Measurements from ENCODE around the gene SHC4. TPM values are rescaled to one million over a fixed set of nuclear protein-coding genes. Genes with fewer than 3 reads are reported as not detected.
"Not testable (repeated sequence)": the region's sequence is repeated elsewhere in the genome, so short reads cannot be mapped to it uniquely, and the experiment has no call there.

SHC4 gene
- total RNA-seq, 6 donors from 2014 or later = under 0.01 to 0.59 (median 0.20) TPM; not detected in 2

GRCh38 chr15:48855501-48856440 lies 107.9 kb downstream of the SHC4 start:
- WGBS, 2 donors = 23 to 42% methylated on average over 6 of the region's 6 CpGs
- ATAC-seq (ENCODE audit: low FRiP score in 2 of 2) (peak; percentile 65 to 92), DNase-seq (no peak)
- H3K4me1 ChIP-seq = peaks cover 0 to 6% (median 0%) of the 10 kb centered on the region in 4 donors
- H3K36me3 ChIP-seq = no peaks in the 10 kb centered on the region
- no peaks in the 10 kb centered on the region for H3K27me3 ChIP-seq
- TF ChIP-seq POLR2A (IDR thresholded peaks at IDR 0.05) = no peak
- TF ChIP-seq EP300 (IDR thresholded peaks at IDR 0.05) = no peak
- no peak for TF ChIP-seq POLR2AphosphoS5 (IDR thresholded peaks at IDR 0.05)
- TF ChIP-seq CTCF (IDR thresholded peaks at IDR 0.05) = peak in 5 of 6 experiments; percentile 15 to 53 (median 41)
- no peaks in the 10 kb centered on the region for H3K9me3 ChIP-seq
- H3K27ac ChIP-seq = no peak overlapping the region
- H3K4me3 ChIP-seq = no peak overlapping the region

GRCh38 chr15:48854434-48854833 lies 109.3 kb downstream of the SHC4 start:
- WGBS, 2 donors = 95 to 98% methylated on average over 3 of the region's 3 CpGs

GRCh38 chr15:48851956-48852355 lies 111.8 kb downstream of the SHC4 start:
- Histone ChIP-seq H3K36me3 (no peaks in the 10 kb centered on the region), H3K9me3 (no peaks in the 10 kb centered on the region), H3K4me3 (no peak overlapping the region), H3K27me3 (no peaks in the 10 kb centered on the region), H3K27ac (no peak overlapping the region), H3K4me1 (peaks cover 0 to 6% (median 0%) of the 10 kb centered on the region in 4 donors)
- DNase-seq (no peak), ATAC-seq (ENCODE audit: low FRiP score in 2 of 2) (no peak)
- TF ChIP-seq POLR2AphosphoS5 (IDR thresholded peaks at IDR 0.05) (no peak), POLR2A (IDR thresholded peaks at IDR 0.05) (no peak), EP300 (IDR thresholded peaks at IDR 0.05) (no peak), CTCF (IDR thresholded peaks at IDR 0.05) (no peak)

More at GRCh38 chr15:48854434-48854833, 109.3 kb downstream of the SHC4 start:
- not testable (repeated sequence) for H3K9me3 ChIP-seq; H3K4me3 ChIP-seq; H3K27ac ChIP-seq; H3K27me3 ChIP-seq; H3K36me3 ChIP-seq; DNase-seq; H3K4me1 ChIP-seq; ATAC-seq (ENCODE audit: low FRiP score in 2 of 2)

- Histone ChIP-seq H3K4me1 (peaks cover 0 to 2% (median 0%) of the 10 kb centered on the region in 4 donors), H3K27ac (no peak overlapping the region), H3K36me3 (no peaks in the 10 kb centered on the region), H3K4me3 (no peak overlapping the region), H3K9me3 (no peaks in the 10 kb centered on the region), H3K27me3 (no peaks in the 10 kb centered on the region)
- no peak for TF ChIP-seq POLR2A (IDR thresholded peaks at IDR 0.05)
- TF ChIP-seq POLR2AphosphoS5 (IDR thresholded peaks at IDR 0.05) = no peak
- ATAC-seq (ENCODE audit: low FRiP score in 2 of 2) (no peak), DNase-seq (no peak)
- 81 to 89% methylated on average over 2 of the region's 2 CpGs for WGBS, 2 donors
These were observed 113.1 kb downstream of the SHC4 start for GRCh38 chr15:48850648-48851047.

- TF ChIP-seq EP300 (IDR thresholded peaks at IDR 0.05) = no peak
- TF ChIP-seq POLR2A (IDR thresholded peaks at IDR 0.05) = no peak
- no peak for TF ChIP-seq POLR2AphosphoS5 (IDR thresholded peaks at IDR 0.05)
- TF ChIP-seq CTCF (IDR thresholded peaks at IDR 0.05) = no peak
- H3K9me3 ChIP-seq = no peaks in the 10 kb centered on the region
- ATAC-seq (ENCODE audit: low FRiP score in 2 of 2) = no peak
- H3K4me3 ChIP-seq = no peak overlapping the region
- DNase-seq = no peak
- no peaks in the 10 kb centered on the region for H3K27me3 ChIP-seq
- H3K36me3 ChIP-seq = no peaks in the 10 kb centered on the region
- no peak overlapping the region for H3K27ac ChIP-seq
- WGBS, 2 donors = 70 to 78% methylated on average over 1 of the region's 1 CpG
- H3K4me1 ChIP-seq = no peaks in the 10 kb centered on the region
These were observed 118.6 kb downstream of the SHC4 start for GRCh38 chr15:48845123-48845522.
